Measurements from ENCODE around the gene BBOX1.

BBOX1 gene

DNA sequence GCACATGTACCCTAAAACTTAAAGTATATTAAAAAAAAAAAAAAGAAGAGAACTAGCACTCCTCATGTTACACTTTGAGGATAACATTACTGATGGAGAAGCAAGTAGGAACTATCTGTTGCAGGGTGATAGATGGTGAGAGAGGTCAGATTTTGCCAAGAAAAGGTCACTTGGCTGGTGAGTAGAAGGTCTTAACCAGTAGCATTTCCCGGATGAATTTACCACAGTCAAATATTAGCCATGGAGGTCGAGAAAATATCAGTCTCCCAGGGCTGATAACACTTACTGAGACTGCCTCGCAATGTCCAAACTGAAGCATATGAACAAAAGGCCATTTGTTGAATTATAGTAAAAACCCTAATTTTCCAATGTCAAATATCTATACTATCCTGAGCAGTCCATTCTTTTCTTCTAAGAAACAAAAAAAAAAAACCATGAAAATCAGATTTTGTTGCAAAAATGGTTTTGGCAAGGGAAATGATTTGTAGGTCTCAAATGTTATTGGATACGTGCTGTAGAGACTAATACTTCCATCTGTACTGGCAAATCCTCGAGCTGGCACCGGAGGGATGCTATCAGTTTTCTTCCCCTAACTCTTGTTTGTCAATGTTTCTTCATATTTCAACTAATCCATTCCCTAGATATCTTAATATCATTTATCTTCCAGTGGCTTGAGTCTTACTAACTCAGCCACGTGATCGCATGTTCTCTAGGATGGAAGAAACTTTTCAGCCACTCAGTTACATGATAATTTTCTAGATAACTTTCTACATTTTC, 14.5 kb upstream of the BBOX1 start:
- no peak for DNase-seq

DNA sequence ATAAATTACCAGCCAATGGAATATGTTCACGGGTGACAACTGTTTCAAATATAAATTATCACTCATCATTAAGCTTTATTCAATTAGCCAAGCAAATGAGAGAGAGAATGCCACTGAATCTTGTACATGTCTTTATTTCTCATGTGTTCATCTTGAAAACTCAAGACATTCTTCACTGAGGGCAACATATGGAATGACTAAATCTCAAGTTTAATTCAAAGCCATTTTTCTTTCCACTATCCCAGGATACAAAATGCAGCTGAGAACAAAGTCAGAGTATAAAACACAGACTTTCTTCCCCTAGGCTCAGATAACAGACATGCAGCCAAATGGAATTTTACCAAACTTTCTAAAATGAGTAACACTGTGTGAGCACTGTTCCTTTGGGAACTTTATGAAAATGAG, 12.1 kb upstream of the BBOX1 start:
- no peak for DNase-seq

DNA sequence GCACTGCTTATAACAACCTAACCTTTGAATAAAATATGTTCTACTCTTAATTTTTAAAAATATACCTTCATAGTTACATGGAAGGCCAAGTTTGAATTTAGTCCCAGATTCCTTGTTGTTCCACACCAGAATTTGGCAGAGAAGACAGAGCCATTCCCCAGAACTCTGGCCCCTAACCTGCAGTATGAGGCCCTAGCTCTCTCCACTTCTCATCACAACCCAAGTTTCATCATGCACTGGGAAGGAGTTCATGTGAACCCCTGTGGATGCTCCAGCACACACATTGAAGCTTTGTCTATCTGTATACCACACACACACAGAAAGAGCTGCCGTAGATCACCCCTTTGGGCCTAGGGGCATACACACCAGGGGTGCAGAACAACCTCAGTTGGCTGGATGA, 10.6 kb upstream of the BBOX1 start:
- no peak for DNase-seq

DNA sequence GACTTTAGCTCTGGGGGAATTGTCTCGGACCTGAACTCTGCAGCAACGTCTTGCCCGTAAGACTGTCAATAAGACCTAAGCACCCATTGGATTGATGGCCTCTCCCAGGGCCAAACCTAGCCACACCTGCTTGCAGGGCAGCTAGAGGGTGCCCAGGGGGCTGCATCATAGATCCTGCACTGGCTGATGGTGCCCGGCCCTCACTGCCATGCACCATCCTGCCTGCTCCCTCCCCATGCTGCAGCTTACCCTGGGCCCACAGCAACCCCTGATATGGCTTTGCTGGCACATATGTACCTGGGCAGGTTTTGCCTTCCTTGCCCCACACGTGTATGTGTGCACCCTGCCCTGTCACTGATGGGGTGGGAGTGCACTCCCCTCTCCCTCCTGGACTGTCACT, 8.9 kb upstream of the BBOX1 start:
- DNase-seq = no peak

DNA sequence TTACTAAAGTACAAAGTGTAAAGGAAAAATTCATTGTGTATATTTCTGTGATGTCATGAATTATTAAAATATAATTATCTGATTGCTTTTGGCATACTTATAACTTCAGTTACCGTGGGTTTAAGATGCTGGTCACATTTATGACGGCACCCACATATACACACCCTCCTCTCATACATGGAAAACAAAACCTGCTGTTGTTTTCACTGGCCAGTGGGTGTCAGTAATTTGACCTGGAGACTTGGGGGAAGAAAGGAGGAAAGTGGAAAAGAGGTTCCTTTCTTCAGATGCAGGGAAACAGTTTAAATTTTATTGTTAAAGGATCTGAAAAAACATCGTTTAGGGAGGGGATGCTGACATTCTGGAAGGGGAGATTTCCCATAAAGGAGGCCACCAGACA, 742 bp upstream of the BBOX1 start:
- no peak for DNase-seq

DNA sequence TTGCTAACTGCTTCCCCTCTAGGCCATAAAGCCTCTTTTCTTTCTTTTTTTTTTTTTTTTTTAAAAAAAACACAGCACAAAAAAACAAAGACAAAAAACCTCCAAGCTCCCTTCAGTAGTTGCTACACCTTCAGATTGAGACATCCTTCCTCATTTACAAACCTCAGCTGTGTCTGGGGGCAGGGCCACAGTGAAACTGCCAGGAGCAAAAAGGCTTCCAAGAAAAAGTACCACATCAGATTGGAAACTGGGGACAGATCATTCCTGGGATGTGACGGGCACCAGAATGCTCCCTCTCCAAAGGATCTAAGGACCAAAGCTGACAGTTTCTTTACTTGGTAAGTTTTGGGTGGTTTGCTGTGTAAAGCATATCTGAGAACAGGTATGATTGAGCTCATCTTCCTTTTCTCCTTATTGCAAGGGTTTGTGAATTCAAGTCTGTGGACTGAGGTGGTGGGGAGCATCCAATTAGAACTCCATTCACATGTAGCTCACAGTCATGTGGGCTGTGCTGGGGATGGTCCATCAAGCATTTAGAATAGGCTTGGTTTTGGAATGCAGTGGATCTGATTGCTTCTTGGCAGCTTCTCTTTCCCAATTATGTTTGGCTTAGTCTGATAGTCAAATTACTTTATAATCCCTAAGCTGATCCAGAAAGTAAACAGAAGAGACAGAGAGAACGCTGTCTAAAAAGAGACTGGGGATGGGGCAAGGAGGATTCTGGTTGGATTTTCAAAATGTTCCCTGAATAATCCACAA, 705 bp downstream of the BBOX1 start:
- no peak for DNase-seq

DNA sequence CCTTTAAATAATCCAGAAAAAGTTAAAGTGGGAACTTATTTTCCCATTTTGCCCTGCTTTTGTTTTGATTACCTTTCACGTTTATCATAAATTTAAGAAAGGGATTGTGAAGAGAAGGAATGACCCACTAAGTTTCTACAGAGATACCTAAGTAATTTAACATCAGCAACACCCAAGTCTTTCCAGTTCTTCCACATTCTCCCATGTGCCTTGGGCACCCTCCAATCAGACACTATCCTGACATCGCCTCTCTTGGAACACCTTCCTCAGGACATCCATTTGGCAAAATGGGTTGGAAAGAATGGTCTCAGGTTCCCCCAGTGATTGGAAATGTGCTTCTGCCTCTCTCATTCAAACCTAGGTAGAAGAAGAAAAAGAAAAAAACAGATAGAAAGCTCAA, 6.3 kb downstream of the BBOX1 start:
- no peak for DNase-seq

DNA sequence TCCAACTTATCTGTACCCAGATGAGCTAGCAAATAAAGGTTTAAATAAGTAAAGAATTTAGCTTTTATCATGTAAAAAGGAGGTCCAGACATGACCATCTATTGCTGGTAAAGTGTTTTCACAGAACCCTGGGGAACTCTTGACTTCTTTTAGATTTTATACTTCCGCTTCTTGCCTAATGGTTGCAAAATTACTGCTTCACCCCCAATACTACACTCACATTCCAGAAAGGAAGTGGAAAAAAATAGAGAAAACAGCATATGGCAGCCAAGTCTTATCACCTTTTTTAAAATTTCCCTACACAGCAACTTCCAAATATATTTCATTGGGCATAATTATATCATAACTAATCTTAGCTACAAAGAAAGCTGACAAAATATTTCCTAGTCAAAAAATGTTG, 12.1 kb downstream of the BBOX1 start:
- no peak for DNase-seq

DNA sequence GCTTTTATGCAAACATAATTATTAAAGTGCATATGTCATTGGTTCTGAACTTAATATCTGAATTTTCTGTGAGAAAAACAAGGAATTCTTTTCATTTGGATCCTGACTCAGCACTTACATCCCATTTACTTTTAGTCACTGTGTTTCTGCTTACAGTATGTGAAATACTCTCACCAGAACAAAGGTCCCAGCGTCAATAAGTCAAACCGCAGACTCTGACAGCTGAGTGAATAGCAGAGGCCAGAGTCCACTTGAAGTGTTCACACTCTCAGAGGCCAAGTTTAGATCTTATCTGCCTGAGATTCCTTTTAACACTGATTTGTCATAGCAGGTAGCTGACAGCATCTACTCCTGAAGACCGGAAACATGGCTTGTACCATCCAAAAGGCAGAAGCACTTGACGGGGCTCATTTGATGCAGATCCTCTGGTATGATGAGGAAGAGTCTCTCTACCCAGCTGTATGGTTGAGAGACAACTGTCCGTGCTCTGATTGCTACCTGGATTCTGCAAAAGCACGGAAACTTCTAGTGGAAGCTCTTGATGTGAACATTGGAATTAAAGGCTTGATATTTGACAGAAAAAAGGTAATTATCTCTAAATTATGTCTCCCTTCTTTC, 14.6 kb downstream of the BBOX1 start:
- no peak for DNase-seq

DNA sequence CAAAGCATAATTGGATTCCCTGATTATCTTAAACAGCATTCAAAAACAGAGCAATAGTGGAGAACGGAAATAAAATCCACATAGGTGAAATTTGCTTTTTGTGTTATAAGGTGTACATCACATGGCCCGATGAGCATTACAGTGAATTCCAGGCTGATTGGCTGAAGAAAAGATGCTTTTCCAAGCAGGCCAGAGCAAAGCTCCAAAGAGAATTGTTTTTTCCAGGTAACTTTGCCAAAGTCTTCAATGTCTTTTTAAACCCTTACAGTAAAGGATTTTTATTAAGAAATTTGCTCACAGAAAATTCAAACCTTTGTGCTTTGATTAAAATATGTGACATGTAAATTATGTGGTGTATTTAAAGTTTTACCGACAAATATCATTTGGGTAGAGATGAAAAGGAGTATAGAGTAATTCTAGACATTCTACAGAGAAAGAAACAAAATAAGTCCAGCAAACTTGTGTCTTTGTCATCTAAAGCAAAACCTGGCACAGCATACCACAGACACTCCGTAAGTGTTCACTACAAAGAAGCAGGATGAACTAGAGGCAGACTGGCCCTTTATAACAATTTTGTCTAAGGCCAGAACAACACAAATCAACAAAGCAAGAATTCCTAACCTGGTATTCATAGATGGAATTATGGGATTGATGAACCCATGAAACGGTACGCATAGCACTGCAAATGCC, 16.6 kb downstream of the BBOX1 start:
- DNase-seq = no peak

DNA sequence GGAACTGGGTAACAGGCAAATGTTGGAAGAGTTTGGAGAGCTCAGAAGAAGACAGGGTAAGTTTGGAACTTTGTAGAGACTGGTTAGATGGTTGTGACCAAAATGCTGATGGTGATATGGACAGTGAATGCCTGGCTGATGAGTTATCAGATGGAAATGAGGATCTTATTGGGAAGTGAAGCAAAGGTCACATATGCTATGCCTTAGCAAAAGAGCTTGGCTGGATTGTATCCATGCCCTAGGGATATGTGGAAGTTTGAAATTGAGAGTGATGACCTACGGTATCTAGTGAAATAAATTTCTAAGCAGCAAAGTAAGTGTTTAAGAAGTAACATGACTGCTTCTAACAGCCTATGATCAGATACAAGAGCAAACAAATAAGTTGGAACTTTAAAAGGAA, 17.8 kb downstream of the BBOX1 start:
- DNase-seq = no peak

DNA sequence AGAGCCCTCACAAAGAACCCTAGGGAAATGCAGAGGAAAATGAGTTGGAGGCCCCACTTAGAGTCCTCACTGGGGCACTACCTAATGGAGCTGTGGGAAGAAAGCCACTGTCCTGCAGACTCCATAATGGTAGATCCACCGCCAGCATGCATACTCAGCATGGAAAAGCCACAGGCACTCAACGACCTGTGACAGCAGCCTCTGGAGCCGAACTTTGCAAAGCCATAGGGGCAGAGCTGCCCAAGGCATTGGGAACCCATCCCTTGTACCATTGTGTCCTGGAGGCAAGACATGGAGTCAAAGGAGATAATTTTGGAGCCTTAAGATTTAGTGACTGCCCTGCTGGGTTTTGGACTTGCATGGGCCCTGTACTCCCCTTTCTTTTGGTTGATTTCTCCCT, 18.8 kb downstream of the BBOX1 start:
- no peak for DNase-seq

DNA sequence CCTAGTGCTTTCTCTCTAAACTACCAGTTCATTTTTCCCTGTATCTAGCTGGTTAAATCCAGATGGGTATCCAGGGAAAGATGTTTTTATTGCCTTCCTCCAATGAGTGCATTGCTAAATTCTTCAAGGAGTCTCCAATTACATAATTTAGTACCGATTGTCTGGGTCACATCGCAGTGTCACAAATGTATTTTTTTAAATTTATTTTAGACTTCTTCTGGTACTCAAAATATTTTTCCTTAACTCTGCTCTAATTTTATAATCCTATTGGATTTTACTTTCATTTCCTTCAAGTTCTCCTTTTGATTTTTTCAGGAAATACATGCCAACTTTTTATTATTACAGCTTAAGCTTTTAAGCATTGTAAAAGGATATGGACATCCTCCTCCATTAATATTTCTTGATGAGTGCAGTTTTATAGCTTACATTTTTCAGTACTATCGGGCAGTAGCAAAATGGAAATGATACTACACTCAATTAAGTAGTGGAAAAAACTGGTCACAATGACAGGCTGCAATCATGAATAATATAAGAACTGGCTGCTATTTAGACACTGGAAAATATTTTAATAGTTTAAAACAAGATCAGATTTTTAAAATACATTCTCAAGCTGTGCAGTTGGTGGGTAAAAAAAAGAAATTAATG, 20.3 kb downstream of the BBOX1 start:
- DNase-seq = no peak

DNA sequence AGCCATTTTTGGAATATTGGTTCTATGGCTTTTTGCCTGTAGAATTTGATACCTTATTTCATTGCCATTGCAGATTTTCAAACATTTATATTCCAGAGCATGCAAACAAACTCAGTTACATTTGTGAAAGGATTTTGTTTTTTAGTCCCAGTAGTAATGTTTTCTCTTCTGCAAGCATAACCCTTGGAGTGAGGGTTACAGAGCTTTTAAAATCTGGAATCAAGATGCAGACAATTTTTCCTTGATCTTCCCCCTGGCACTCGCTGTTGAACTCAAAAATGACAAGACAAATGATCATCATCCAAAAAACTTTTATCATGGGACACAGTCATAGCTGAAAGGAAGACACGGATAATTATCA, 20.8 kb downstream of the BBOX1 start:
- no peak for DNase-seq

DNA sequence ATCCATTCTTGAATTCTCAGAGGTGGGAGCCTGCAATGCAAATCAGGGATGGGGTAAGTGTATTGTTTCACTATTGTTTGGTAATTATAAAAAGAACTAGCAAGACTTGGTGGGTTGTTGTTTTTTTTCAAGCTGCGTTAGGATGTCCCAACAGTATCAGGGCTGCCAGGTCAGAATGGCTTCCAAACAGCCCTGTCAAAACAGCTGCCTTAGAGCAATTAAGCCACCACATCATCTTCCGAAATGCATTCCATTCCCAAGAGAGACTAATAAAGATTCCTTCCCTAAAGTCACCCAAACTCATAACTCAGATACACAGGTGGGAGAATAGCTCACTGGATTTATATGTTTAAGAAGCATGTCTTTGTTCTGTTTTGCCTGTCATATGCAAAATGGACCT, 23.5 kb downstream of the BBOX1 start:
- no peak for DNase-seq

DNA sequence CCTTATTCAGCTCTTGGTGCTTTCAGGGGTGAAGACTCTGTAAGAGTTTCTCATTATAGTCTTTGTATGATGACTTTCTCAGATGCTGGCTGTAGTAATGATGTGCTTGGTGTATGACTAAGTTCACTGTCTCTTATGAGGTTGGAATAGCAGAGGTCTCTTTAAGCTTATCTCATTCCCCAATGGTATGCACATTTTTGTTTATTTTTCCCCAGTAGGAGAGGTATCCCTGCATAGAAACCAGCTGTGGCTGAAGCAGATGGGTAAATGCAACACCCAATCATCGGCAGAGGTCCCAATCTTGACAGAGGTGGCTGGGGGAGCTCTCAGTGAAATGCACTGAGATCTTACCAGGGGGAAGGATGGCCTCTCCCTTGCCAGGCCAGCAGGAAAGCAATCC, 34.6 kb downstream of the BBOX1 start:
- DNase-seq = no peak

DNA sequence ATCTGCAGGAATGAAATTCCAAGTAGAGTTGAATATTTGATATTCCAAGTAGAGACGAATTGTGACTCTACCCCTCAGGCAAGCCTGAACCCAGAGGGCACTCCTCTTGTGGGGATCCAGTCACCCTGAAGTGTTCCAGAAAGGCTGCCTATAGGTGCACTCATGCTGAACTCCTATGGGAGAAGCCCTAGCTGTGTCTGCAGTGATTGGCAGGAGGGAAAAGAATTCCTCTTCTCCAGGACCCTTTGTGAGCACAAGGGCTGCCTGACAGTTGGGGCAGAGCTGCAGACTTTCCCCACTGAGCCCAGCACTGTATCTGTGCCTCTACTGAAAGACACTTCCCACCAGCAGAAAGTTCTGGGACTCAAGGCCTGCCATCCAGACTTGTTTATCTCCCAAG, 35.0 kb downstream of the BBOX1 start:
- DNase-seq = no peak

DNA sequence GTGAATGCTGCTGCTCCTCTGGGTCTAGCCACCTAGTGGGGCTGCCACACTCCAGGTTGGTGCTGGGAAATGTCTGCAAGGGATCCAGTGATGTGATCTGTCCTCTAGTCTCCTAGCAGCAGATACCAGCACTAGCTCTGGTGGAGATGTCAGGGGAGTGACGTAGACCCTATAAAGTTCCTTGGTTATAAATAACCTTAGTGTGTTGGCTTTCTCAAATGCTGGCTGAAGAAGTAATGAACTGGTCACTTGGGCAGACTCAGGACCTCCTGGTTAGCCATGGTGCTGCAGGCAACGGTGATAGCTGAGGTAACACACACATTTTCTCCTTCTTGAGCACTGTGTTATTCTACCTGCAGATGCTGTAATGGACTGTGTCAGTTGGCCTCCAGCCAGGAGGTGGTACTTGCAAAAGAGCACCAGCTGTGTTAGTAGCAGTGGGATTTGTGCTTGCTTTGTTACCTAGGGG, 35.5 kb downstream of the BBOX1 start:
- no peak for DNase-seq

DNA sequence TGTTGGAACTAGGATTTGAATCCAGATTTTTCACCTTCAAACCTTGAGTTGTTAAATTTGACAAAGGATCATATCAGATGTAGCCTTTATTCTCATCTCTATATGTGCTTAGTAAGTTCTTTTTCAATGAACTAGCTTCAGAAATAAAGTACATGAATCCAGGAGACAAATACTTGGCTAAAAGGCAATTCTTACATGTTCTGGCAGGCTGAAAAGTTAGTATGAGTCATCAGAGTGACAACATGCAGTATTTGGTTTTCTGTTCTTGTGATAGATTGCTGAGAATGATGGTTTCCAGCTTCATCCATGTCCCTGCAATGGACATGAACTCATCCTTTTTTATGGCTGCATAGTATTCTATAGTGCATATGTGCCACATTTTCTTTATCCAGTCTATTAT, 40.4 kb downstream of the BBOX1 start:
- DNase-seq = no peak

DNA sequence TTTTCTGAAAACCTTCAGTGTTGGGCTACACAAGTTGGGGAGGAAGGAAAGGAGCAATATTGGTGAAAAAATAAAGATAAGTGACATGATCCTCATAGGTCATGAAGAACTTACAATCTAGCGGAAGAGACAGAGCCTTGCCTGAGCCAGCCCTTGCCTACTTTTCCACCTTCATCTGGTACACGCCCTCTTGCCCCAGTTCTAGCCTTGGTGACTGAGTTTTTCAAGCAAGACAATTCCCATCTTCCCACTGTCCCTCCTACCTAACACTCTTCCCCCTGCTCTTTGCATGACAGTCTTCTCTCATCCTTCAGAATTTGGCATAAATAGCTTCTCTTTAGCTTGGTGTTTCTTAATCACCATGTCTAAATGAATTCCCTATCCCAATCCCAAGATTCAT, 42.6 kb downstream of the BBOX1 start:
- no peak for DNase-seq

DNA sequence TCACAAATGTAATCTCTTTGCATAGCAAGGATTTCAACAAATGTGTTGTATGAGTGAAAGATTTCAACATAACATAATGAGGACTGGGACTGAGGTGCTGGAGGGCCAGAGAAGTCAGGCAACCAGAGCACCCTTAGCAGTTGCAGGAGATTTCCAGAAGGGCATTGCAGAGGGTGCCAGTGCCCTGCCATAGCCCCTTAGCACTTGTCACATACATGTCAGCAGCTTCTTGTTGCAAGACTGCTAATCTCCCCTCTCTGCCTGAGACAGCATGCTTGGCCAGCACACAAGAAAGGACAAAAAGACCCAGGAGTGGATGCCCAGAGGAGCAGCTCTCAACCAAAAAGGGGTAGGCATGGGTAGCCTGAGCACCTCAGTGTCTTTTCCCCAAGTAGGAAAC, 43.2 kb downstream of the BBOX1 start:
- no peak for DNase-seq

DNA sequence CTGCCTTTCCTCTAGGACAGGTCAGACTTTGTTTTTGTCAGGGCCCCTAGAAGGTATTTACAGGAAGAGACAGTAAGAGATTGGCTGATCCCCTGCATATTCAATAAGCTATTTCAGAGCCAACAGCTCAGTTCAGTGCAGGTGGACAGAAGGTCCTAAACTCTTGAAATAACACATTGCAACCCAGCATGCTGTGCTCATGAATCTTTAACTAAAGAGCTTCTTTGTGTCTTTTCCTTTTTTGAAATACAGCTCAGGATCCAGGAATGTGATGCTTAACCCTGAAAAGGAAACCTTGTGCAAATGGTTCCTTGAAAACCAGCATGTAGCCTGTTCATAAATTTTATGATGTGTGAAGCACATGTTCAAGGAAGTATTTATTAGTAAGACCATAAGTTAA, 43.9 kb downstream of the BBOX1 start:
- DNase-seq = no peak

DNA sequence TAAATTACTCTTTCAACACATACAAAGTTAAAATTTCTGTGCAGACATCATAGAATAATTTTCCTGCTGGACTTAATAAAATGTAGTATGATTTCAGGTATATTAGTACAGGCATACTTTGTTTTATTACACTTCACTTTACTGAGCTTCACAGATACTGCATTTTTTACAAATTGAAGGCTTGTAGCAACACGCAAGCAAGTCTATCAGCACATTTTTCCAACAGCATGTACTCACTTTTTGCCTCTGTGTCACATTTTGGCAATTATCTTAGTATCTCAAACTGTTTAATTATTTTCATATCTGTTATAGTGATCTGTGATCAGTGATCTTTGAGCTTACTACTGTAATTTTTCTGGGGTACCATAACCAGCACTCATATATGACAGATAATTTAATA, 44.5 kb downstream of the BBOX1 start:
- DNase-seq = no peak

Data from 8988T (cell line).